HG02610 (cell line): ENCODE measurements around the gene STX1B.
"Not testable (repeated sequence)": the region's sequence is repeated elsewhere in the genome, so short reads cannot be mapped to it uniquely, and the experiment has no call there.

Source experiments
- ATAC-seq: cut with Tn5 transposase; IDR thresholded peaks from one replicate; pipeline ENCODE4 v1.9.1; 2021; ENCODE audit warnings: mild to moderate bottlenecking, moderate library complexity; ENCODE audit not compliant: unreplicated experiment

Gene STX1B

DNA sequence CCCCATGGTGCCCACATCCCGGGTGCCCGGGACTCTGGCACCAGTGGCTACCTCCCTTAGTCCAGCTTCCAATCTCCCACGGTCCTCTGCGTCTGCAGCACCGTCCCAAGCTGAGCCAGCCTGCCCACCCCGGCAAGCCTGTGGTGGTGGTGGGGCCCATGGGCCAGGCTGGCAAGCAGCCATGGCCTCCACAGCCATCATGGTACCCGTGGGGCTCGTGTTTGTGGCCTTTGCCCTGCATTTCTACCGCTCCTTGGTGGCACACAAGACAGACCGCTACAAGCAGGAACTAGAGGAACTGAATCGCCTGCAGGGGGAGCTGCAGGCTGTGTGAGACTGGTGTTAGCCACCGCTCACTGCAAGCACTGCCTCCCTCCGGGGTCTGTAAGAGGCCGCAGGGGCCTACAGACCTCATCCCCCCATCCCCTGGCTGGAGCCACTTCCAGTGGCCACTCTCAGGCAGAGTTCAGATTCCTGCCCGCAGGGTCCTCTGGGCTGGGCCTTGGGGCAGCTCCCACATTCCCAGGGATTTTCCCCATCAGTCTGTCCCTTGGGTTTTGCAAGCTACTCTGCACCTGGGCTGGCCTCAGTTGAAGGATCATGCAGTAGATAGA, 56.8 kb downstream of the STX1B start:
- no peak for ATAC-seq

DNA sequence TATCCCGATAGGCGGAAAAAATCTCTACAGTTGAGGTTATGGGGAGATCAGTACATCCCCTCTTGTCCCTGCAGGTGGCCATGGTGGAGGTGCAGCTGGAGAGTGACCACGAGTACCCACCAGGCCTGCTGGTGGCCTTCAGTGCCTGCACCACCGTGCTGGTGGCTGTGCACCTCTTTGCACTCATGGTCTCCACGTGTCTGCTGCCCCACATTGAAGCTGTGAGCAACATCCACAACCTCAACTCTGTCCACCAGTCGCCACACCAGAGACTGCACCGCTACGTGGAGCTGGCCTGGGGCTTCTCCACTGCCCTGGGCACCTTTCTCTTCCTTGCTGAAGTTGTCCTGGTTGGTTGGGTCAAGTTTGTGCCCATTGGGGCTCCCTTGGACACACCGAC, 57.3 kb downstream of the STX1B start:
- ATAC-seq: no peak

DNA sequence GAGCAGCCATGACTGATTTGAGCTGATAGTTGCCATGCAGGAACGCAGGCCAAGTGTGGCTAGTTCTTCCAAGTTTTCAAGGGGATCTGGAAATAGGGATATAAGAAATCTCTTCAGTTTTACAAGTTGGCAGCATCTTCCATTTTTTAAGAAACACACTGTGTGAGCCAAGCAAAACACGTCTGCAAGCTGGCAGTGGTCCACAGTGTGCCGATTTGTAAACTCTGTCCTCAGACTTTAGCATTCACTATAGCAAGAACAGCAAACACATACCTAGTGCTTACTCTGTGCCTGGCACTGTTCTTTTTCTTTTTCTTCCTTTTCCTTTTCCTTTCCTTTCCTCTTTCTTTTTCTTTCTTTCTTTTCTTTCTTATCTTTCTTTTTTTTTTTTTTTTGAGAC, 58.7 kb downstream of the STX1B start:
- no peak for ATAC-seq

DNA sequence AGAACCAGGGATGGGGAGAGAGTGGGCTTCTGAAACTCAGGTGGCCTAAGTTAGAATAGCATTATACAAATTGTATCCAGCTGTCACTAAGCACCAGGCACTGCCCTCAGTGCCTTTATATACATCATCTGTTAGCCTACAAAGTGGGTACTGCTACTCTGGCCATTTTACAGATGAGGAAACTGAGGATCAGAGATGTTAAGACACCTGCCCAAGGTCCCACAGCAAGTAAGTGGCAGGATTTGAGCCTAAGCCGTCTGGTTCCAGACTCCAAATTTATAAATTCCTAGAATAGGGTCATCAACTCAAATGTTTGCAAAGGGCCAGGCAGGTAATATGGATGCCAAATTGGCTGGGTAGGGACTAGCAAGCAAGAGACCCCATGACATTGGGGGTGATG, 59.2 kb downstream of the STX1B start:
- no peak for ATAC-seq

DNA sequence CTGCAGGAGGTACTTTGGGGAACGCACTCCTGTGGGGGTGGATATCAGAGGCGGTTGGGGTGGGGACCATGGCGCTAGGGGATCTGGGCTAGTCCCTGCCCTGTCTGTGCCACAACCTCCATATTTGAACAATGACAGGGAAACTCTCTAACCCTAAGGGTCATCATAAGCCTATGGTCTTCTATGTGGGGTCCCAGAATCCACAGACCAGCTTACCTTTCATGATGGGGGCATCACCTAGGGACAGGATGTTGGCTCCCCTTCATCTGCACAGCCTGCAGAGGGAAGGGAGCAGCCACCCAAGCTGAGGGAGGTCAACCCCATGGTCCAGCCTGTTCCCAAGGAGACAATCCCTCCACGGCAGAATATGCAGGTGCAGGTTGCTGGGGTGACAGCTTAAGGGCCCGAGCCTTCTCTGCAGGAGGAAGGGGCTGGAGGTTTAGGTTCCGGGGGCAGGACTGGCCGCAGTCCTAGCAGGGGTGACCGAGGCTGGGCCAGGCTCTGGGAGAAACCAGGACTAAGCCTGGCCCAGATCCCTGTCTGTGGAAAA, 59.8 kb downstream of the STX1B start:
- ATAC-seq: no peak

DNA sequence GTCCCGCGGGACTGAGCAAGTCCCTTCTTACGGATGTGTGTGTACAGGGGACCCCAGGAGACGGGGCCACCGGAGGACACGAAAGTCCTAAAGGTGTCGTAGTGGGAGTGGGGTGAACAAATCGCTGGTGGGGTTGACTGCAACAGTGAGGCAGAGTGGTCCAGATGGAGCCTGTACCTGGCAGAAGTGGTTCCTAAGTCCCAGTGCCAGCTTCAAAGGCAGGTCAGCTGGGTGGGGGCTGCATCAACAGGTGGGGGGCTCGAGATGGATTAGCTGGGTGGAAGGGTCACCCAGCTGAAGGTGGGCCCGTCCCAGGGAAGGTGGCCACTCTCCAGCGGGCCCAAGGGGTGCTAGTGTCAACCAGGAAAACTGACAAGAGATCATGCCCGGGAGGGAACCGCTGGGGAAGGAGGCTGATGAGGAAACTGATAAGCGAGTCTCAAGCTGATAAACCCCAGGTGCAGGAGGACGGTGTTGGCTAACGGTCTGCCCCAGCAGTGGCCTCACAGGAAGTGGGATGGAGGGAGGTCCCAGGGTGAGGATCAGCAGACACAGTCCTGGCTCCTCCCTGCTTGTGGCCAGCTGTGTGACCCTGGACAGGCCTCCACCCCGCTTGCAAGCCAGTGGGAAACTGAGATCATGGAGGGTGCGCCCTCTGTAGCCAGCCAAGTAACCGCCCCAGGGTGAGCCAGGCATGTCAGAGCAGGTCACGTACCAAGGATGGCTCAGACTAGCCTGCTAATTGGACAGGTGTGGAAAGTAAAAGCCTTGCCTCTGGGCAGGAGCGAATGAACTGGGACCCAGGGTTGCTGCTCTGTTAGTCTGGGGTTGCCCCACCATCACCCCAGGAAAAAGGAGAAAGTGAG, 60.6 kb downstream of the STX1B start:
- no peak for ATAC-seq

DNA sequence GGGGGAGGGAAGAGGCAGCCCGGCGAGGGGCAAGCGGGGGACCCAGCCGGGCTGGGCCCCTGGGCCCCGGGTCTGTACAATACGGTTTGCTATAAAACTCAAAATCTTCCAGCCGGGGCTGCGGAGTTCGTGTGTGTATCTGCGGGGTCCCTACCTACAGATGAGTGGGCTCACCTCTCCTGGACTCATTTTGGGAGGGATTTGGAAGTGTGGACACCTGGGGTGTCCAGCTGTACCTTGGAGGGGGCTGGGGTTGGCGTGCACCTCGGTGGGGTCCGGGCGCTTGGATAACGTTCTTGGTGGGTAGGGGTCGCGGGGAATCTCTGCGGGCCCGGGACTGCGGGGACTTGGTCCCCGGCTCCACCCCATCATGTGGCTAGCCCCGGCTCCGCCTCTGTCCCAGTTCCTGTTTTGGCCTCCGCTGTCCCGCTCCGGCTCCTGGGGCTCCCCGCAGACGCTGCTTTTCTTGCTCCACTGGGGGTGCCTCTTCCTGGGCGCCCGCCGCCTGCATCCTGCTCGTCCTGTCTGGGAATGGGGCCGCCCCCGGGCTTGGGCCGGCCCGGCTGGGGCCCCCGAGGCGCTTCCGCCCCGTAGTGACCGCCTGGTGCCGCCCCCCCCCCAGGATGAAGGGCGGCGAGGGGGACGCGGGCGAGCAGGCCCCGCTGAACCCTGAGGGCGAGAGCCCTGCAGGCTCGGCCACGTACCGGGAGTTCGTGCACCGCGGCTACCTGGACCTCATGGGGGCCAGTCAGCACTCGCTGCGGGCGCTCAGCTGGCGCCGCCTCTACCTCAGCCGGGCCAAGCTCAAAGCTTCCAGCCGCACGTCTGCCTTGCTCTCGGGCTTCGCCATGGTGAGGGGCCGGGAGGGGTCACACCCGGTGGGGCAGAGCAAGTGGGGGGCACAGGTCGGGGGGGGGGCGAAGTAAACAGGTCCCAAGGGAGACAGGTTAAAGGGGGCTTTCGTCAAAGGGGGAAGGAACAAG, 61.5 kb downstream of the STX1B start, which contains the start of gene ORAI3:
Gene ORAI3 (plus strand): TSS at position 402 of the 983 bp plus-strand sequence. CDS start 222 bp downstream, at position 624.
- peak; percentile 68 for ATAC-seq

DNA sequence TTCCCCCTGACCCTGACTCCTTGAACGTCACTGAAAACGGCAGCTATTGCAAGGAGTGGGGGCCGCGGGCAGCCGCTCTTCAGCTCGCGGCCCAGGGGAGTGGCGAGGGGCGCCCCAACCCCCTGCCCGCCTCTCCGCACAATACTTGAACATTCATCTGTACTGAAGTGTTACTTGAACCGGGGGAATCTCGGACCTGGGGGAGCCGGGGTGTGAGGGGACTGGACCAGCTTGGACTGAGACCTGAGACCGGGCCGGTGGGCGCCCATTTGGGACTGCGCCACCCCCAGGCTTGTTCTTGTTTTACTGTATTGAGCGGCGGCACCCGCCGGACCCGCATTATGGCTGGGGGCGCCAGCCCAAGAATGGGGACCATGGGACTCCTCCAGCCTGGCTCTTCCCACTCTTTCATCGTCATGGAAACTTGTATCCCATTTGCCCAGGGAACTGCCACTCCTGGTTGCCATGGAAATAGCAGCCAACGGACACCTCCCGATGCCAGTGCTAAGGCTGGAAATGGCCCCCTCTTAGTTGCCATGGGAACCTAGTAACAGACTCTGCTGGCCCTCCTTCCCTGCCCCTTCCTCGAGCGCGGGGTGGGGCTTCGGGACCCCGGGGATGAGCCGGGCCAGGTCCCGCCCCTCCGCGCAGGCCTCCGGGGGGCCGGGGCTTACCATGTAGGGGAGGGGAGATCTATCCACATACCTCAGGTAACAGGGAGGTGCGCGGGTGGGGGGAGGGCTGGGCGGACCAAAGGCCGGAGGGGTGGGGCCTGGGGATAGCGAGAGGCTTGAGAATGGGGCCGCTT, 62.4 kb downstream of the STX1B start:
- peak; percentile 7 for ATAC-seq

DNA sequence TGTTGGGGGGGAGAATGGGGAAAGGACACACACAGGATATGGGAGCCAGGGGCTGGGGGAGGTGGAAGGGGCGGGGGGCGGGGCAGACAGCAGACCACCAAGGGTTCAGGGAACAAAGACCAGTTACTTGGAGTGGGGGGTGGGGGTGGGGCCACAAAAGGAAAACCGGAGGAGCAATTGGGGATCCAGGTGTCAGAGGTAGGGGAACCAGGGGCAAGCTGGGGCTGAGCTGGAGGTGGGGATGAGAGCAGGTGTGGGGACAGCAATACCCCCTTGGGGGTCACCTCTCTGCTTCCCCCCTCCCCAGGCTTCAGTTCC, 62.9 kb downstream of the STX1B start:
- no peak for ATAC-seq

DNA sequence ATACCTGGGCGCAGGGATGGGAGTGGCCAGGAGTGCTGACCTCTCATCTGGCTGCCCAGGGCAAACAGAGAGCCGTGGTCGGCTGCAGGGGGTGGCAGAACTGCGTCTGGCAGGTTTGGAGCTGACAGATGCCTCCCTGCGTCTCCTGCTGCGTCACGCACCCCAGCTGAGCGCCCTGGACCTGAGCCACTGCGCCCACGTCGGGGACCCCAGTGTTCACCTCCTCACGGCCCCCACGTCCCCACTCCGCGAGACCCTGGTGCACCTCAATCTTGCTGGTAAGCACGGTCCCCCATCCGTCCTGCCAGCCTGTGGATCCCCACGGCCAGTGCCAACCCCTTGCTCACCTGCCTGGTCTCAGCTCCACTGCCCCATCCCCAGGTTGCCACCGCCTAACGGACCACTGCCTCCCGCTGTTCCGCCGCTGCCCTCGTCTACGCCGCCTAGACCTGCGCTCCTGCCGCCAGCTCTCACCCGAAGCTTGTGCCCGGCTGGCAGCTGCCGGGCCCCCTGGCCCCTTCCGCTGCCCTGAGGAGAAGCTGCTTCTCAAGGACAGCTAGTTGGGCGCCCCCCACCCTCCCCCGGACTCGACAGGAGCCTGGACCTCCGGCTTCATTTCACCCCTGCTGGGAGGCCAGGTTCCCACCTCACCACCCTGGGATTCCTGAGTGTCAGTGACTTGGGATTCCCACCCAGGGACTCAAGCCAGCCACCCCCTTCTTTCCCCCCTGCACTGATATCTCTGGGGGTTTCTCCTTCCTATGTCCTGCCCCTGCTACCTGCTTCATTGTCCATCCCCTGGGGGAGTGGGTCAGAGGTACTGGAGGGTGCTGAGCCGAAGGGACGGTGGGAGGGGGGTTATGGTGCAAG, 63.5 kb downstream of the STX1B start:
- ATAC-seq: no peak

DNA sequence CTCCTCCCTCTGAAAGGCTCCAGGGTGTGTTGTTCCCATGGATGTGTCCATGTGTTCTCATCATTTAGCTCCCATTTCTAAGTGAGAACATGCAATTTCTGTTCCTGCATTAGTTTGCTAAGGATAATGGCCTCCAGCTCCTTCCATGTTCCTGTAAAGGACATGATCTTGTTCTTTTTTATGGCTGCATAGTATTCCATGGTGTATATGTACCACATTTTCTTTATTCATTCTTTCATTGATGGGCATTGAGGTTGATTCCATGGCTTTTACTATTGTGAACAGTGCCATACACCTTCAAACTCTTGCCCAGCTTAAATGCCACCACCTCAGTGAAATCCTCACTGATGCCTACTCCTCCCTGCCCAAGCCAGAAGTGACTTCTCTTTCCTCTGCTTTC, 66.1 kb downstream of the STX1B start:
- no peak for ATAC-seq

DNA sequence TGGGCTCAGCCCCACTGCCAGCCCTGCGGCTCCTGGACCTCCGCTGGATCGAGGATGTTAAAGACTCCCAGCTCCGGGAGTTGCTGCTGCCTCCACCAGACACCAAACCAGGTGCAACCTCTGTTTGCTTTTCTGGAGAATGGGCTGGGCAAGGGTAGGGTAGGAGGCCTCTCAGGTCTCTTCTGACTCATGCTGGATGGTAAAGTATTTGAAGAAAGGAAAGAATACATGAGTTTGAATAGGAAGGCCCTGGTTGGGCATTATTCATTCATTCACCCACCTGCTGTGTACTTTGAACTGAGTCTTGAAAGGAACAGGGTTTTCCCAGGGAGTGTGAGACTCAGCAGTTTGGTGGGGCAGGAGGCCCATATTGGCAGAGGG, 68.0 kb downstream of the STX1B start:
- ATAC-seq: no peak

DNA sequence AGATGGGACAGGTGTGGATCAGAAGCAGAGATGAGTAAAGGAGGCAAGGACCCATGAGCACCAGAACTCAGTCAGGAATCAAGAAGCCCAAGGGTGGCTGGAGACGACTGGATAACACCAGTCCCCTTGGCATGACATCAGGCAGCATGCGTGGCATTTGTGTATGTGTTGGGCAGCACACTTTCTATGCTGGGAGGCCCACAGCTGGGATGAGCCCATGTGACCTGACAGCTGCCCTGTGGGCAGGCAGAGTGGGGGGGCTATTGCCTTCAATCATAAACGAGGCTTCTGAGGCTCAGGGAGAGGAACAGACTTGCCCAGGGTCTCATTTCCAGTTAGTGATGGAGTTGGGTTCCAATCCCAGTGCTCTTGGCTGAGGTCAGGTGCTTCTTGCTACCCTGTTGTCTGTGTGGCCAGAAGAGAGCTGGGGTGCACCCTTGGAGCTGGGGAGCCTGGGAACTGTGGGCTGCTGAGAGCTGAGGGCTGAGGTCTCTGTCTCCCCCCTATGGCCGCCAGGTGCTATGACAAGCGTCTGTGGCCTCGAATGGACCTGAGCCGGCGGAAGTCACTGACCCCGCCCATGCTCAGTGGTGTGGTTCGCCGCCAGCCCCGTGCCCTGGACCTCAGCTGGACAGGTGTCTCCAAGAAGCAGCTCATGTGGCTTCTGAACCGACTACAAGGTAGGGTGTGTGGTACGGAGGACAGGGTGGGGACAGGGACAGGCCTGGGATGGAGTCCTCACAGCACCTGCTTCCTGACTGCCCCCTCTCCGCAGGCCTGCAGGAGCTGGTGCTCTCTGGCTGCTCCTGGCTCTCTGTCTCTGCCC, 68.6 kb downstream of the STX1B start:
- ATAC-seq: peak; percentile 73

DNA sequence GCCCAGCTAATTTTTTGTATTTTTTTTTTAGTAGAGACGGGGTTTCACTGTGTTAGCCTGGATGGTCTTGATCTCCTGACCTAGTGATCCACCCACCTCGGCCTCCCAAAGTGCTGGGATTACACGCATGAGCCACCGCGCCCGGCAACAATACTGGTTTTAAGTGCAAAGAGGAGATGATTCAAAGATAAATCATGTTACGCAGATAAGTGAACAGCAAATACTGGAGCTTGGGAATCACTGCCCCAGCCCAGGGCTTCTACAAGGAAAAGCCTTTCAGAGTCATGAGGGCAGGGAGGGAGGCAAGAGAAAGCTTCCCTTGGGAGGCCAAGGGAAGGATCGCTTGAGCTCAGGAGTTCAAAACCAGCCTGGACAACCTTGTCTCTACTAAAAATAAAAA, 70.9 kb downstream of the STX1B start:
- ATAC-seq: not testable (repeated sequence)
